Measurements from ENCODE around the gene DNPH1. TPM values are rescaled to one million over a fixed set of nuclear protein-coding genes. Genes with fewer than 3 reads are reported as not detected.

DNPH1 gene
- total RNA-seq, 4 donors from 2014 or later: 16.1 to 367 (median 128) TPM

DNA sequence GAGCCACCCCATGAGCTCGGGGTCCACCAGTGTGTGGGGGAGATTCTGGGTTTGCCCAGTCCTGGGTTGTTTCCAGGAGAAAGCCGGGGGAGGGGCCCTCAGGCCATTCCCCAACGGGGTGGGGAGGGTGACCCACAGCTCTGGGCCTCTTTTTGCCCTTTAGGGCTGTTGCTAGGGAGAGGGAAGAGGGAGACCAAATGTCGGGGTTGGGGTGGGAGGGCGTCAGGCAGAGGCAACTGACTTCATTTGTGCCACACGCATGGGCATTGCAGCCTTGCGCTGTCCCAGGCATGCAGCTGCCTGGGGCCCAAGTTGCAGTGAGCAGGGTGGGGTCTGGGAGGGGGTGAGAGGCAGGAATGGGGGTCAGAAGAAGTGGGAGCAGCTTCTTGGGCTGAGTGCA is 49.2 kb downstream of the DNPH1 start:
- no peak for DNase-seq
- 80 to 100% methylated on average over 2 to 7 of the region's 7 CpGs for WGBS, 2 donors (ENCODE audit: low coverage in 1 of 2)
- Histone ChIP-seq H3K27ac (peak overlapping the region in 1 of 4 donors; percentile 7), H3K36me3 (peaks cover 0 to 29% (median 8%) of the 10 kb centered on the region in 4 donors), H3K9me3 (no peaks in the 10 kb centered on the region), H3K4me3 (no peak overlapping the region), H3K27me3 (no peaks in the 10 kb centered on the region), H3K4me1 (peaks cover 2 to 30% (median 27%) of the 10 kb centered on the region in 4 donors)
- in situ Hi-C loops (cut with MboI; ENCODE audit: low pct_ligation_motif_present in 1 of 4, low pct_unique_long_range_greater_than_20kb in 1 of 4, low sequenced_read_pairs in 3 of 4) (no loop called here), intact Hi-C loops (cut with DNase I; ENCODE audit: low total_unique reads) (no loop called here)
- TF ChIP-seq POLR2AphosphoS5 (IDR thresholded peaks at IDR 0.05): no peak

DNA sequence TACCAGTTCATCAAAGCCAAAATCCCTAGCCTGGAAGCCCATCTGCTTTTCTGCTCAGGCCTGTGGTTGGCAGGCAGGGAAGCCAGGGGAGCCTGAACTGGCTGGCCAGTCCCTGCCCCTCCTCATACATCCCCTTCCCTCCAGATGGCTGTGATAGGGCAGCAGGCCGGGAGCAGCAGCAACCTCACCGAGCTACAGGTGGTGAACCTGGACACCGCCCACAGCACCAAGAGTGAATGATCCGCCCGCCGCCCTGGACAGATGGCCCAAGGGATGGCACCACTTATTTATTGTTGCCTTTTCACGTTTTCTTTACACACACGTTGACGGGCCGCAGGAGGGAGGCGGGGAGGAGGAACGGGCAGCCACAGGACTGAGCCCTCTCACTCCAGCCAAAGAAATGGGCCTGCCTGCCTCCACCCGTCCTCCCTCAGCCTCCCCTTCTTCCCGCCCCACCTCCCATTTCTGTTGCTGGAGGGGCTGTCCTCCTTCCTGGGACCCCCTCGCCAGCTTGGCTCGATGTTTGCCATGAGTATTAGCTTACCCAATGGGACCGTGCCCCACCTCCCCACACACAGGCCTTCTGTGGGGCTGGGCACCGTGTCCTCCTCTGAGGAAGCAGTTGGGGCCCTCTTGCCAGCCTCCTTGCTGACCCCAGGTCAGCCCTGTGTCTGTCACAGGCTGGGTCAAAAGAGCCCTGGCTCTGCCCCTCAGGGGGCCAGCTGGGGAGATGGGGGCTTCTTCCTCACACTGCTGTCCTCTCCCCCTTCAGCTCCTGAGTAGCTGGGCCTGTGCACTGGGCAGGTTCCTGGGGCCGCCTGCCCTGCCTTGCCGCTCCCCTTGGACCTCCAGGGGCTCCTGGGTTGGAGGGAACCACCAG is 50.1 kb downstream of the DNPH1 start:
- Histone ChIP-seq H3K27me3 (no peaks in the 10 kb centered on the region), H3K4me3 (no peak overlapping the region), H3K27ac (no peak overlapping the region), H3K4me1 (peaks cover 6 to 35% (median 32%) of the 10 kb centered on the region in 4 donors), H3K36me3 (peaks cover 0 to 29% (median 8%) of the 10 kb centered on the region in 4 donors), H3K9me3 (no peaks in the 10 kb centered on the region)
- in situ Hi-C loops (cut with MboI; ENCODE audit: low pct_ligation_motif_present in 1 of 4, low pct_unique_long_range_greater_than_20kb in 1 of 4, low sequenced_read_pairs in 3 of 4) (no loop called here), intact Hi-C loops (cut with DNase I; ENCODE audit: low total_unique reads) (no loop called here)
- 90 to 100% methylated on average over 1 to 19 of the region's 20 CpGs for WGBS, 2 donors (ENCODE audit: low coverage in 1 of 2)
- no peak for DNase-seq
- TF ChIP-seq POLR2AphosphoS5 (IDR thresholded peaks at IDR 0.05): no peak
- TF ChIP-seq EP300 (IDR thresholded peaks at IDR 0.05; ENCODE audit: low read depth): no peak
- no peak for TF ChIP-seq CTCF (IDR thresholded peaks at IDR 0.05)
- no peak for TF ChIP-seq POLR2A (IDR thresholded peaks at IDR 0.05)

DNA sequence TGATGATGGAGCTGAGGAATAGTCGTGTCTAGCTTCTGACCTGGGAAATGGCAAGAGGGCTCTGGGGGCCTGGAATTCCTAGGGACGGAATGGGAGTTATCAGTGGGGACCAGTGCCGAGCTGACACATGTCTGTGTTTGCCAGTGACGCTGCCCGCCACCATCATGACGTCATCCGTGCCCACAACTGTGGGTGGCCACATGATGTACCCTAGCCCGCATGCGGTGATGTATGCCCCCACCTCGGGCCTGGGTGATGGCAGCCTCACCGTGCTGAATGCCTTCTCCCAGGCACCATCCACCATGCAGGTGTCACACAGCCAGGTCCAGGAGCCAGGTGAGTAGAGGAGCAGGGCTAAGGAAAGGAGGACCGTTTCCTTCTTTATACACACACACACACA is 51.1 kb downstream of the DNPH1 start:
- Histone ChIP-seq H3K27me3 (no peaks in the 10 kb centered on the region), H3K9me3 (no peaks in the 10 kb centered on the region), H3K27ac (no peak overlapping the region), H3K4me3 (no peak overlapping the region), H3K36me3 (peaks cover 0 to 29% (median 8%) of the 10 kb centered on the region in 4 donors), H3K4me1 (peaks cover 14 to 39% (median 37%) of the 10 kb centered on the region in 4 donors)
- DNase-seq: no peak
- intact Hi-C loops (cut with DNase I; ENCODE audit: low total_unique reads) (no loop called here), in situ Hi-C loops (cut with MboI; ENCODE audit: low pct_ligation_motif_present in 1 of 4, low pct_unique_long_range_greater_than_20kb in 1 of 4, low sequenced_read_pairs in 3 of 4) (no loop called here)
- TF ChIP-seq EP300 (IDR thresholded peaks at IDR 0.05; ENCODE audit: low read depth) (no peak), POLR2A (IDR thresholded peaks at IDR 0.05) (no peak), CTCF (IDR thresholded peaks at IDR 0.05) (no peak), POLR2AphosphoS5 (IDR thresholded peaks at IDR 0.05) (no peak)
- 84% methylated on average over 12 of the region's 12 CpGs; no CpG with 5 or more reads in 1 of the 2 donors for WGBS, 2 donors (ENCODE audit: low coverage in 1 of 2)

GRCh38 chr6:43176423-43176786 is 52.9 kb downstream of the DNPH1 start:
- Histone ChIP-seq H3K36me3 (peaks cover 0 to 29% (median 8%) of the 10 kb centered on the region in 4 donors), H3K4me3 (no peak overlapping the region), H3K27me3 (no peaks in the 10 kb centered on the region), H3K9me3 (no peaks in the 10 kb centered on the region), H3K27ac (peak overlapping the region in 3 of 4 donors; percentile 95 to 99 (median 96)), H3K4me1 (peaks cover 14 to 34% (median 33%) of the 10 kb centered on the region in 4 donors)
- in situ Hi-C loops (cut with MboI; ENCODE audit: low pct_ligation_motif_present in 1 of 4, low pct_unique_long_range_greater_than_20kb in 1 of 4, low sequenced_read_pairs in 3 of 4) (no loop called here), intact Hi-C loops (cut with DNase I; ENCODE audit: low total_unique reads) (no loop called here)
- TF ChIP-seq CTCF (IDR thresholded peaks at IDR 0.05) (no peak), POLR2A (IDR thresholded peaks at IDR 0.05) (no peak), POLR2AphosphoS5 (IDR thresholded peaks at IDR 0.05) (no peak), EP300 (IDR thresholded peaks at IDR 0.05; ENCODE audit: low read depth) (no peak)
- no peak for DNase-seq
- WGBS, 2 donors (ENCODE audit: low coverage in 1 of 2): 89% methylated on average over 6 of the region's 6 CpGs; no CpG with 5 or more reads in 1 of the 2 donors

All from transverse colon (tissue), 4 donors.